HG03066 (cell line): Measurements from ENCODE around the gene EIF3F.

Experiments
- ATAC-seq: cut with Tn5 transposase; IDR thresholded peaks from one replicate; pipeline ENCODE4 v1.9.1; 2021; ENCODE audit warnings: low read depth; ENCODE audit not compliant: unreplicated experiment

The EIF3F gene

GRCh38 chr11:8036002-8036802 lies 49.1 kb downstream of the EIF3F start:
- ATAC-seq = no peak

DNA sequence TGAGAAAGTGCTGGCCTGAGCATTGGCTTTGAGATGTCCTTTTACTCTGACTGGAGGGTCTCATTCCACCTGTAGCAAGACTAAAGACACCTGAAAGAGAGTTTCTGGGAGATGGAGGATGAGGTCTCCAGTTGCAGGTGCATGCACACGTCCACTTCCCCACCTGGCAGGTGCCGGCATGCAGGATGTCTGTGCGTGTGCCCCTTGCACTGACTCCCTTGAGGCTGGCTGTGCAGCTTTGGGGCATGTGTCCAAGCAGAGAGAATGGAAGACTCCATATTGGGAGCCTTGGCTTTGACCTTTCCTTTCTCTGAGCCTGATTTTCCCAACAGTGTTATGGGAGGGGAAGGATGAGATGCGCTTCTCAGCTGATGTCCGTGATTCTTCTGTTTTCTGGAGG lies 49.8 kb downstream of the EIF3F start:
- ATAC-seq = no peak

- ATAC-seq = no peak
Observed at GRCh38 chr11:8038393-8038792, 51.3 kb downstream of the EIF3F start.

- ATAC-seq = no peak
Observed at GRCh38 chr11:8038811-8039529, 51.8 kb downstream of the EIF3F start.

- no peak for ATAC-seq
Observed at GRCh38 chr11:8039530-8040260, 52.6 kb downstream of the EIF3F start.

DNA sequence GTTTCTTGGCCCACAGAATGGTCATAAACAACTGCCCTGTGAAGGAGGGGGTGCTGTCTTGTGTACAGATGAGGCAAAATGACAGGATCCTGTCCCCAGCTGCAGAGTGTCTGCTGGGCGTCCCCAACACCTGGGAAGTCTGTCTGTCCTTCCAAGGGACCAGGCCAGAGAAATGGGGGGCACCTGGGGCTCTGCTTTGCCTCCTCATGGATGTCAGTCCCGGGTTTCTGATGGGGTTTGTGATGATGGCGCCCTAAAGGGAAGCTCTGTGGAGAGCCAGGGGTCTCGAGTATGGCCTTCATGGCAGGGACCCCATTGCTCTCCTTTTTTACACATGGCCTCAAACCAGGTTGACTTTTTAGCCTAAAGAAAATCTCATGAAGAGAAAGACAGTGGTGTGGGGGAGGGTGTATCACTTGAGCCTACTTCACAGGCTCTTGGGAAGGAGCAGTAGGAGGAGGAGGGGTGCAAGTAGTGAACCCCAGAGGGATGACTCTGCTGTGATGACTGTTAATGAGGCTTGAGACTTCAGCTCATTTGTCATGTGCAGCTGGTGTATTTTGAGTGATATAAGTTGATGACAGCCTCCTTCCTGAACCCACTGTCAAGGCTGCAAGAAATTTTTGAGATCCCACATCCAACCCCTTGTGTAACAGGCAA lies 53.3 kb downstream of the EIF3F start:
- no peak for ATAC-seq

- no peak for ATAC-seq
Observed at GRCh38 chr11:8040921-8041285, 53.8 kb downstream of the EIF3F start.

DNA sequence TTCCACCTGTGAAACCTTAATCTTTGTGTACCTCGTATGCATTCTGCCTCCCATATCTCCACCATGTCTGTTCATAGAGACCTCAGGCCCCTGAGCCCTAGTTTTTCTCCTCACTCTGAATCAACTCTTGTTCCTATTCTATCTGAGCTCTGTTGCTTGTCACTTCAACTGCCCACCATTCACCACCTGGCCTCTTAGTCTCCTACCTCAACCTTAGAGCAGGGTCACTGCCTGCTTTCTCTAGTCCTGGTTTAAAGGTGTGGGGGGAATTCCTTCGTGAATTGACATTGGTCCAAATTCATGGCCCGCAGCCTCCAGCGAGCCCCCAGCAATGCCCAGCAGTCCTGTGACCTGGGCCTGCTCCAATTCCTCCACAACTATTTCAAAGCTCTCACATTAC lies 54.4 kb downstream of the EIF3F start:
- no peak for ATAC-seq

DNA sequence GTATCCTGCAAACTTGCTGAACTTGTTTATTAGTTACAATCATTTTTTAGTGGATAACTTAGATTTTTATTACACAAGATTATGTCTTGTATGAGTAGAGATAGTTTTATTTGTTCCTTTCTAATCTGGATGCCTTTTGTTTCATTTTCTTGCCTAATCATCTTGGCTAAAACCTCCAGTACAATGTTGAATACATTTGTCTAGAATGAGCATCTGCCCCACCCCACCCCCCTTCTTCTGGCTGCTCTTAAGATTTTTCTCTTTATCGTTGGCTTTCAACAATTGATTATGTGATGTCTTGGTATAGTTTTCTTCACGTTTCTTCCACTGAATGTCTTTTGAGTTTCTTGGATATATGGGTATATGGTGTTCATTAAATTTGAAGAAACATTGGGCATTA lies 56.6 kb downstream of the EIF3F start:
- ATAC-seq = no peak

GRCh38 chr11:8045839-8046238 lies 58.7 kb downstream of the EIF3F start:
- no peak for ATAC-seq

GRCh38 chr11:8047382-8047781 lies 60.2 kb downstream of the EIF3F start:
- no peak for ATAC-seq

DNA sequence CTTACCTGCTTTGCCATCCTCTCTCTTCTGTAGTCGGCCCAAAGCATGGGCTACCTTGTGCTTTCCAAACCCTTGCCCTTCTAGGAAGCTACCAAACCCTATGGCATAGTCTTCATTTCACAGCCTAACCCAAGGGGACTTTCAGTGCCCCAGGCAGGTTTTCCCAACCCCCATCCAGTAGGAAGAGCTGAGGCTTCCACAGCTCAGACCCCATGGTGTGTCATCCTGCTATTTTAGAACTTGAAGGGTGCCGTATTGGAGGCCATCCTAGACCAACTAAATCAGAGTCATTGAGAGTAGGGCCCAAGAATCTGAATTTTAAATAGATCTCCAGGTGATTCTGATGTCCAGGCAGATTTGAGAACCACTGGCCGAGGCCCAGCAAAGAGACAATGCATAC lies 61.9 kb downstream of the EIF3F start:
- no peak for ATAC-seq
